HepG2 (cell line): ENCODE data around the gene ANKRD40. TPM values are rescaled to one million over a fixed set of nuclear protein-coding genes. Genes with fewer than 3 reads are reported as not detected.

Experiments
- ATF5 ChIP-seq: sonication (generic); formaldehyde crosslinking; IDR thresholded peaks from 2 replicates; pipeline ENCODE4 v1.4.0; 2020; ENCODE audit warnings: mild to moderate bottlenecking, low read depth, missing genetic modification reagents
- BCL6 ChIP-seq: IDR thresholded peaks from 2 replicates; pipeline ENCODE4 v1.6.1; 2016; ENCODE audit warnings: missing genetic modification reagents, missing compliant biosample characterization
- DMAP1 ChIP-seq: IDR thresholded peaks from 2 replicates; pipeline ENCODE4 v1.6.1; 2016
- FOSL2 ChIP-seq: sonication (generic); formaldehyde crosslinking; IDR thresholded peaks from 2 replicates; pipeline ENCODE4 v1.4.0; 2020; ENCODE audit warnings: missing genetic modification reagents
- MEF2D ChIP-seq: sonication (generic); formaldehyde crosslinking; IDR thresholded peaks from 2 replicates; pipeline ENCODE4 v1.5.1; 2020; ENCODE audit warnings: mild to moderate bottlenecking, missing genetic modification reagents
- MIXL1 ChIP-seq: IDR thresholded peaks from 2 replicates; pipeline ENCODE4 v1.6.1; 2016
- MTF1 ChIP-seq: sonication (generic); formaldehyde crosslinking; IDR thresholded peaks from 2 replicates; pipeline ENCODE4 v1.5.0; 2020; ENCODE audit warnings: missing genetic modification reagents
- NFATC3 ChIP-seq: sonication (generic); formaldehyde crosslinking; IDR thresholded peaks from 2 replicates; pipeline ENCODE4 v1.5.1; 2020; ENCODE audit warnings: mild to moderate bottlenecking, missing genetic modification reagents
- PHF21A ChIP-seq: sonication (generic); formaldehyde crosslinking; IDR thresholded peaks from 2 replicates; pipeline ENCODE4 v1.5.0; 2020; ENCODE audit warnings: mild to moderate bottlenecking, missing genetic modification reagents
- PRPF4 ChIP-seq: fragments of 200-400 bp; formaldehyde crosslinking; IDR thresholded peaks from 2 replicates; pipeline ENCODE4 v1.6.1; 2016; ENCODE audit warnings: low read length, low read depth; ENCODE audit not compliant: poor library complexity, severe bottlenecking
- SOX13 ChIP-seq, 3 experiments: fragments of 450-650 bp in 1 of 3; sonication (generic) in 1 of 3; formaldehyde crosslinking in 1 of 3; IDR thresholded peaks in 2 of 3; conservative IDR thresholded peaks in 1 of 3; 2 replicates each; pipeline versions ENCODE4 v1.5.0 to v1.6.1; 2016 to 2020; ENCODE audit warnings: antibody characterized with exemption in 1 of 3, mild to moderate bottlenecking in 1 of 3, missing compliant biosample characterization in 1 of 3, missing genetic modification reagents in 1 of 3, moderate library complexity in 1 of 3
- TOE1 ChIP-seq: sonication (generic); formaldehyde crosslinking; IDR thresholded peaks from 2 replicates; pipeline ENCODE4 v1.4.0; 2020; ENCODE audit warnings: mild to moderate bottlenecking, missing genetic modification reagents
- ZNF343 ChIP-seq: sonication (generic); formaldehyde crosslinking; IDR thresholded peaks from 2 replicates; pipeline ENCODE4 v1.4.0; 2020; ENCODE audit warnings: mild to moderate bottlenecking, missing genetic modification reagents
- ZNF546 ChIP-seq: sonication (generic); formaldehyde crosslinking; conservative IDR thresholded peaks from 2 replicates; pipeline ENCODE4 v1.8.1; 2023; ENCODE audit warnings: mild to moderate bottlenecking, missing genetic modification reagents
- ZNF557 ChIP-seq: sonication (generic); formaldehyde crosslinking; IDR thresholded peaks from 2 replicates; pipeline ENCODE4 v1.4.0; 2020; ENCODE audit warnings: missing genetic modification reagents
- ZNF567 ChIP-seq: sonication (generic); formaldehyde crosslinking; IDR thresholded peaks from 2 replicates; pipeline ENCODE4 v1.8.1; 2023; ENCODE audit warnings: mild to moderate bottlenecking, missing genetic modification reagents, borderline replicate concordance
- ZNF614 ChIP-seq: IDR thresholded peaks from 2 replicates; pipeline ENCODE4 v1.6.1; 2018; ENCODE audit warnings: missing biosample characterization, missing genetic modification reagents, inconsistent platforms, borderline replicate concordance
- ZNF639 ChIP-seq: conservative IDR thresholded peaks from 2 replicates; pipeline ENCODE4 v1.6.1; 2018; ENCODE audit warnings: missing genetic modification reagents
- polyA plus RNA-seq, 8 experiments: library from polyadenylated mRNA; depleted of rRNA in 3 of 8; stranded (reverse) in 7 of 8; unstranded in 1 of 8; fragments of >200 nt; fragmentation: Illumina TruSeq in 4 of 8; extraction: Trizol in 4 of 8; gene quantifications; 2 replicates each; pipeline versions ENCODE4 v1.2.1 to v1.2.3, GENCODE V29; 2011 to 2016; ENCODE audit warnings: low read depth in 4 of 8, missing spikeins in 1 of 8, mixed read lengths in 1 of 8; ENCODE audit not compliant: insufficient read depth in 1 of 8
- total RNA-seq, 5 experiments: library from RNA; depleted of rRNA; stranded (reverse); fragments of >200 nt; fragmentation: Illumina TruSeq; extraction: Trizol; gene quantifications; 2 replicates each; pipeline ENCODE4 v1.2.3, GENCODE V29; 2016; ENCODE audit warnings: low read depth in 1 of 5
- TF ChIP-seq, protein P1 (sequence below): sonication (generic); formaldehyde crosslinking; IDR thresholded peaks from 2 replicates; pipeline ENCODE4 v1.8.0; 2022; ENCODE audit warnings: mild to moderate bottlenecking, missing genetic modification reagents; ENCODE audit not compliant: insufficient replicate concordance
- TF ChIP-seq, protein P2 (sequence below): sonication (generic); formaldehyde crosslinking; conservative IDR thresholded peaks from 2 replicates; pipeline ENCODE4 v1.4.0; 2020; ENCODE audit warnings: missing genetic modification reagents
- TF ChIP-seq, protein P3 (sequence below): IDR thresholded peaks from 2 replicates; pipeline ENCODE4 v1.6.1; 2016; ENCODE audit warnings: low read depth, control low read depth

Gene ANKRD40
- total and polyA plus RNA-seq, 2 of the 13 experiments (the other 11 are each of a cell fraction or from before 2014, with no cell fraction given) = 35.0 to 46.4 TPM

GRCh38 chr17:50687200-50688066, 20.3 kb downstream of the ANKRD40 start (continued):
- TF ChIP-seq MIXL1 (CRISPR knock-in tag) (peak; percentile 29; the same call in 1 of the 2 replicates), ATF5 (CRISPR knock-in tag) (0 out of 2 replicates have a peak, but pooled peaks have one; percentile 40), DMAP1 (CRISPR knock-in tag) (0 out of 2 replicates have a peak, but pooled peaks have one; percentile 11), ZNF546 (0 out of 2 replicates have a peak, but pooled peaks have one; percentile 7), ZNF557 (CRISPR knock-in tag) (peak; percentile 76; the same call in 1 of the 2 replicates), SOX13 (IDR thresholded peaks at IDR 0.05) (no peak), SOX13 (CRISPR knock-in tag; conservative IDR thresholded peaks at IDR 0.05 in 1 of 2, IDR thresholded peaks at IDR 0.05 in 1 of 2) (peak in 1 of 2 experiments; percentile 56; a peak in 2 of 4 replicates), ZNF343 (0 out of 2 replicates have a peak, but pooled peaks have one; percentile 56), TOE1 (no peak), PRPF4 (peak; percentile 16), BCL6 (CRISPR knock-in tag) (peak; percentile 38; the same call in 1 of the 2 replicates), MTF1 (CRISPR knock-in tag) (no peak), ZNF567 (no peak), MEF2D (no peak; the same call in 1 of the 2 replicates), FOSL2 (CRISPR knock-in tag) (peak; percentile 67), ZNF614 (CRISPR knock-in tag) (peak; percentile 50; the same call in 1 of the 2 replicates), NFATC3 (CRISPR knock-in tag) (peak; percentile 45; the same call in 1 of the 2 replicates), PHF21A (CRISPR knock-in tag) (peak; percentile 30; the same call in 1 of the 2 replicates), ZNF639 (CRISPR knock-in tag) (0 out of 2 replicates have a peak, but pooled peaks have one; percentile 17)
- TF ChIP-seq, protein P1, sequence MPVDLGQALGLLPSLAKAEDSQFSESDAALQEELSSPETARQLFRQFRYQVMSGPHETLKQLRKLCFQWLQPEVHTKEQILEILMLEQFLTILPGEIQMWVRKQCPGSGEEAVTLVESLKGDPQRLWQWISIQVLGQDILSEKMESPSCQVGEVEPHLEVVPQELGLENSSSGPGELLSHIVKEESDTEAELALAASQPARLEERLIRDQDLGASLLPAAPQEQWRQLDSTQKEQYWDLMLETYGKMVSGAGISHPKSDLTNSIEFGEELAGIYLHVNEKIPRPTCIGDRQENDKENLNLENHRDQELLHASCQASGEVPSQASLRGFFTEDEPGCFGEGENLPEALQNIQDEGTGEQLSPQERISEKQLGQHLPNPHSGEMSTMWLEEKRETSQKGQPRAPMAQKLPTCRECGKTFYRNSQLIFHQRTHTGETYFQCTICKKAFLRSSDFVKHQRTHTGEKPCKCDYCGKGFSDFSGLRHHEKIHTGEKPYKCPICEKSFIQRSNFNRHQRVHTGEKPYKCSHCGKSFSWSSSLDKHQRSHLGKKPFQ (CRISPR knock-in tag) = no peak
- TF ChIP-seq, protein P2, sequence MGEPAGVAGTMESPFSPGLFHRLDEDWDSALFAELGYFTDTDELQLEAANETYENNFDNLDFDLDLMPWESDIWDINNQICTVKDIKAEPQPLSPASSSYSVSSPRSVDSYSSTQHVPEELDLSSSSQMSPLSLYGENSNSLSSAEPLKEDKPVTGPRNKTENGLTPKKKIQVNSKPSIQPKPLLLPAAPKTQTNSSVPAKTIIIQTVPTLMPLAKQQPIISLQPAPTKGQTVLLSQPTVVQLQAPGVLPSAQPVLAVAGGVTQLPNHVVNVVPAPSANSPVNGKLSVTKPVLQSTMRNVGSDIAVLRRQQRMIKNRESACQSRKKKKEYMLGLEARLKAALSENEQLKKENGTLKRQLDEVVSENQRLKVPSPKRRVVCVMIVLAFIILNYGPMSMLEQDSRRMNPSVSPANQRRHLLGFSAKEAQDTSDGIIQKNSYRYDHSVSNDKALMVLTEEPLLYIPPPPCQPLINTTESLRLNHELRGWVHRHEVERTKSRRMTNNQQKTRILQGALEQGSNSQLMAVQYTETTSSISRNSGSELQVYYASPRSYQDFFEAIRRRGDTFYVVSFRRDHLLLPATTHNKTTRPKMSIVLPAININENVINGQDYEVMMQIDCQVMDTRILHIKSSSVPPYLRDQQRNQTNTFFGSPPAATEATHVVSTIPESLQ (CRISPR knock-in tag) = 0 out of 2 replicates have a peak, but pooled peaks have one; percentile 35
- TF ChIP-seq, protein P3, sequence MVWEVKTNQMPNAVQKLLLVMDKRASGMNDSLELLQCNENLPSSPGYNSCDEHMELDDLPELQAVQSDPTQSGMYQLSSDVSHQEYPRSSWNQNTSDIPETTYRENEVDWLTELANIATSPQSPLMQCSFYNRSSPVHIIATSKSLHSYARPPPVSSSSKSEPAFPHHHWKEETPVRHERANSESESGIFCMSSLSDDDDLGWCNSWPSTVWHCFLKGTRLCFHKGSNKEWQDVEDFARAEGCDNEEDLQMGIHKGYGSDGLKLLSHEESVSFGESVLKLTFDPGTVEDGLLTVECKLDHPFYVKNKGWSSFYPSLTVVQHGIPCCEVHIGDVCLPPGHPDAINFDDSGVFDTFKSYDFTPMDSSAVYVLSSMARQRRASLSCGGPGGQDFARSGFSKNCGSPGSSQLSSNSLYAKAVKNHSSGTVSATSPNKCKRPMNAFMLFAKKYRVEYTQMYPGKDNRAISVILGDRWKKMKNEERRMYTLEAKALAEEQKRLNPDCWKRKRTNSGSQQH (CRISPR knock-in tag) = no peak; the same call in 1 of the 2 replicates
